LNCaP clone FGC (cell line): ENCODE results near the gene GJA3.
"Not testable (repeated sequence)": the region's sequence is repeated elsewhere in the genome, so short reads cannot be mapped to it uniquely, and the experiment has no call there.

Experiments
- DNase-seq: peaks from one replicate; pipeline ENCODE4 v3.0.0-alpha.2; 2011; ENCODE audit warnings: low read depth
- H3K4me3 ChIP-seq: 2 replicates; pipeline ENCODE4 v1.5.1; 2011; ENCODE audit warnings: mild to moderate bottlenecking, low read depth, low read length, control low read depth
- TF ChIP-seq, protein P1 (sequence below): IDR thresholded peaks from 2 replicates; pipeline ENCODE4 v1.5.1; 2012; ENCODE audit warnings: mild to moderate bottlenecking; ENCODE audit not compliant: control insufficient read depth, insufficient read depth; ENCODE audit errors: extremely low read depth

The GJA3 gene

DNA sequence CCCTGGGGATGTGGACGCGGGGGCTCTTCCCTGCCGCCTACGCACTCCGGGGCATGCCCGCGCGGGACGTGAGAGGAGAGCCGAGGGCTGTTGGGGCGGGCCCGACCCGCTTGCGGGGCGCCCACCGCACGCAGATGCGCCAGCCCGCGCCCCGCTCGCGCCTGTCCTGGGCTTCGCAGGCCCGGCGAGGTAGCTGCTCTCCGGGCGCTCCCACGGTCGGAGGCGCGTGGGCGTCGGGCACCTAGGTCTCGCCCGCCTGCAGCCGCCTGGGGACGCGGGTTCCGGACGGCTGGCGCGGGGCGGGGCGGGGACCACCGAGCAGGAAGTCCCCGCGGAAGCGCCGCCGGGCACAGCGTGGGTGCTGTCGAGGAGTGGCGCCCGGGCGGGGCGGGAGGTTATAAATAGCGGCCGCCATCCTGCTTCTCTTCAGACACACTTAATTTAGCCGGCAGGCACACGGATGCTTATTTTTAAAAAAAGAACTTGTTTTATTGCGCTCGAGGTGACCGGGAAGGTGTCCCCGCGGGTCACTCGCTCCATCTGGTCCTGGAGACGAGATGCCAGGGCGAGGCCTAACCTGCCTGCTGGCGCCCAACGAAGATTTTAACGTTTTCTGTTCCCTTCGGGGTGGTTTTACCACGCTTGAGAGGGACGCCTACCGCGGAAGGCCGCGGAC lies 561 bp upstream of the GJA3 start:
- no peak for DNase-seq
- TF ChIP-seq, protein P1, sequence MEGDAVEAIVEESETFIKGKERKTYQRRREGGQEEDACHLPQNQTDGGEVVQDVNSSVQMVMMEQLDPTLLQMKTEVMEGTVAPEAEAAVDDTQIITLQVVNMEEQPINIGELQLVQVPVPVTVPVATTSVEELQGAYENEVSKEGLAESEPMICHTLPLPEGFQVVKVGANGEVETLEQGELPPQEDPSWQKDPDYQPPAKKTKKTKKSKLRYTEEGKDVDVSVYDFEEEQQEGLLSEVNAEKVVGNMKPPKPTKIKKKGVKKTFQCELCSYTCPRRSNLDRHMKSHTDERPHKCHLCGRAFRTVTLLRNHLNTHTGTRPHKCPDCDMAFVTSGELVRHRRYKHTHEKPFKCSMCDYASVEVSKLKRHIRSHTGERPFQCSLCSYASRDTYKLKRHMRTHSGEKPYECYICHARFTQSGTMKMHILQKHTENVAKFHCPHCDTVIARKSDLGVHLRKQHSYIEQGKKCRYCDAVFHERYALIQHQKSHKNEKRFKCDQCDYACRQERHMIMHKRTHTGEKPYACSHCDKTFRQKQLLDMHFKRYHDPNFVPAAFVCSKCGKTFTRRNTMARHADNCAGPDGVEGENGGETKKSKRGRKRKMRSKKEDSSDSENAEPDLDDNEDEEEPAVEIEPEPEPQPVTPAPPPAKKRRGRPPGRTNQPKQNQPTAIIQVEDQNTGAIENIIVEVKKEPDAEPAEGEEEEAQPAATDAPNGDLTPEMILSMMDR: no peak
- H3K4me3 ChIP-seq: no peak overlapping the region

DNA sequence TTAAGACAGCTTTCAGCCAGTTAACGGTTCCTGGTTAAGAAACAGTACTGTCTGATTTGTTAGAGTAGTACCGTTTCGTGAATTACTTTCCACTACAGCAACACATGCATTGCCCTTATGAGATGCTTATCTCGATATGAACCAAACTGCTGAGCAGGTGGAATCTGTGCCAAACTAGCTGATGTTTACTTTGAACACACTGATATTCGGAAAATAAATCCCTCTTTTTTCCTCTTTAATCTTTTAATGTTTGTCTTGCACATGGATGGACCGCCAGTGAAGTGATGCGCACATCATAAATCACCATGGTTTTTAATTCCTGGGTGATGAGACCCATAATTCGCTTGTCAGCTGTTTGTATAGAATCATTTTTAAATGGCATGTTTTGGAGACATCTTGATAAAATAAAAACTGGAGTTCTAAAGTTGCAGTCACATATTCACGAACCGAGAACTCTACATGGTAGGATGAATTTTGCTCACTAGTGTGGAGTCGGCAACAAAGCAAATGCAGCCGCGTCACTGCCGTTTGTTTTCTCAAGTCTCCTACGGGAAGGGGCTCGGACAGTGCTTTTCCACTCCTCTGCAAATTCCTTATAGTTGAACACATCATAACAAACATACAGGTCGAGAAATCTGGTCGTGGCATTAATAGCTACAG lies 1.1 kb downstream of the GJA3 start:
- no peak overlapping the region for H3K4me3 ChIP-seq

DNA sequence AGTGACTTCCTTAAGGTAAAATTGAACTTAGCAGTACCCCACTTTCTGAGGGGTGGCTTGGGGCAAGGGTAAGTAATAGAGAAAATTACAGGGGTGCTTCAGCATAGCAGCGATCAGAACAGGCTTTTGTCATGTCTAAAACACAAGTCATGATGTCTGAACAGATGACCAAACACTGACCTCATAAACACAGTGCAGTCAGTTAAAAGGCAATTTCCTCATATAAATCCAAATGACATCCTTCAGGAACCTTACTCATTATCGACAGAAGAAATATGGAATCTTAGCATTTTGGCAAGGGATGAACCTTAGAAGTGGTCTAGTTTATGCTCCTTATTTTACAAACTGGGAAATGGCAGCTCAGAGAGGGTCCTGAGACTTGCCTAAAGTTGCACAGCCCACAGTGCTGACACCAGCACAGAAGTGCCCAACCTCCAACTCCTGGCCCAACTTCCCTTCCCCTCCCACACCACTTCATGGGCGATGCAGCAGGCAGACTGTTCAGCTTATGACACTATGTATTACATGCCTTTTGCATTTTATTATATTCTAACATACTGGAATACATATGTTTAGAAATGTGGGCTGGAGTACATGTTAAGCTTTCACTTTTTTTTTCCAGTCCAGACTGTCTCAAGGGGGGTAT lies 3.6 kb downstream of the GJA3 start:
- DNase-seq: no peak
- H3K4me3 ChIP-seq: no peak overlapping the region
- TF ChIP-seq, protein P1: no peak

More for the DNA sequence above, 1.1 kb downstream of the GJA3 start:
- no peak for DNase-seq
- TF ChIP-seq, protein P1: no peak

DNA sequence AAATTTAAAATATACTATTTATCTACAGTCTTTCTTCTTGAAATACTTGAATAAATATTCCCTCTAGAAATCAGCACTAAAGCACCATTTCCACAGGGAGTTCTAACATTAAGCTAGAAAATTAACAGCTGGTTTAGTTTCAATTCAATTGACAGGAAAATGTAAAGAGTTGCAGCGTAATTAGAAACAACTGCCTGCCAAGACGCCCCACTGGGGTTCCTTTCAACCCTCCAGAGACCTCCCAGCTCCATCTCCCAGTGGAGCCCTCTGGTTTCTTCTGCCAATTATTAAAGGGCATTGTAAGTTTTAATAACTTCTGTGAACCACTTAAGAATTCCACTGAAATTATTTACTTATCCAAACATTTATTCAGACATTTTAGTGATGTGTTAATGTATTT lies 4.2 kb downstream of the GJA3 start:
- no peak for DNase-seq
- TF ChIP-seq, protein P1: no peak
- no peak overlapping the region for H3K4me3 ChIP-seq

DNA sequence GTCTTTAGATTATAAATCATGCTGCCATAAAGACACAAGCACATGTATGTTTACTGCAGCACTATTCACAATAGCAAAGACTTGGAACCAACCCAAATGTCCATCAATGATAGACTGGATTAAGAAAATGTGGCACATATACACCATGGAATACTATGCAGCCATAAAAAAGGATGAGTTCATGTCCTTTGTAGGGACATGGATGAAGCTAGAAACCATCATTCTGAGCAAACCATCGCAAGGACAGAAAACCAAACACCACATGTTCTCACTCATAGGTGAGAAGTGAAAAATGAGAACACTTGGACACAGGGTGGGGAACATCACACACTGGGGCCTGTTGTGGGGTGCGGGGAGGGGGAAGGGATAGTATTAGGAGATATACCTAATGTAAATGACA lies 7.6 kb downstream of the GJA3 start:
- not testable (repeated sequence) for DNase-seq, H3K4me3 ChIP-seq

DNA sequence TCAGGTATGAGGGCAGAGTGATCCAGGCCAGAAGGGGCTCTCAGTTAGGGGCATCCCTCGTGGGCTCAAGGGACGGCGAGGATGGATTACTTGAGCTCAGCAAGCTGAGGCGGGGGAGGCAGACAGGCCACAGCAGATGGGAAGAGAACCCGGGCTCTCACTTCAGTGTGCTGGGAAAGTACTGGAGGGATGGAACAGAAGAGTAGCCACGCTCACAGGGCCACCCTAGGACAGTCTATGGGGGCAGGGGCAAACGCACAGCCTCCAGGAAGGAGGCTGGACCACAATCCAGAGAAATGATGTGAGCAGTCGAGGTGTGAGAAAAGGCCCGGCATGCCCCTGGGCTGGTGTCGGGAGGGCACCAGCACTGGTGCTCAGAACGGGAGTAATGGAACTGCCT lies 9.2 kb downstream of the GJA3 start:
- TF ChIP-seq, protein P1: no peak
- no peak overlapping the region for H3K4me3 ChIP-seq
- DNase-seq: no peak

DNA sequence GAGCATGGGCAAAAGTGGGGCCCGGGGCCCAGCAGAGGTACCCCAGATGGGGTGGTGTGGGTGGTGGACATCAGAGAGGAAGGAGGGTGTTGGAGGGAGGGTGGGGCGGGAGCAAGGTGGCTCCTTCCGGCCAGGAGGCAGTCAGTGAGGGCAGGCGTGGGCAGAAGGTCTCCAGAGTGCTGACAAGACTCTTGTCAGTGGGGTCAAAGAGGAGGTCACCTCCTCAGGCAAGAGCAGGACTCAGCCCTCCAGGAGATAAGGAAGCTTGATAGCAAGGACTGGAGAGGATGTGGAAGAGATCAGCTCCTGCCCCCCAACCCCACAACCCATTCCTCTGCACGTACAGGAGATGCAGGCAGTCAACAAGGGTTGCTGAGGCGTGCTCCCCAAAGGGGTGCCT lies 9.8 kb downstream of the GJA3 start:
- H3K4me3 ChIP-seq: no peak overlapping the region
- no peak for DNase-seq
- TF ChIP-seq, protein P1: no peak
